H1 (cell line): ENCODE measurements around the gene PRELID2. TPM values are rescaled to one million over a fixed set of nuclear protein-coding genes. Genes with fewer than 3 reads are reported as not detected.

Source experiments
- CTCF ChIA-PET: fragments of 300-600 bp; sonication (Branson Sonifier 250); formaldehyde crosslinking; loops from one replicate; lab custom pipeline; 2021; ENCODE audit not compliant: partially characterized antibody; lab: Charles Lee
- POLR2A ChIA-PET: fragments of 300-600 bp; sonication (Branson Sonifier 250); formaldehyde crosslinking; loops from one replicate; lab custom pipeline; 2021; ENCODE audit warnings: inconsistent platforms; ENCODE audit not compliant: partially characterized antibody; lab: Charles Lee
- DNase-seq, 2 experiments: peaks; one replicate each; pipeline versions ENCODE4 v3.0.0 to v3.0.0-alpha.2; 2010 to 2022; ENCODE audit warnings: low spot score in 2 of 2, low read depth in 1 of 2, mixed read lengths in 1 of 2
- FAIRE-seq: peaks from 2 replicates; lab custom pipeline; 2011; peaks lifted over from hg19 to GRCh38; lab: Jason Lieb, UNC
- H2AFZ ChIP-seq: 2 replicates; pipeline ENCODE4 v1.8.1; 2012; ENCODE audit warnings: low read length, inconsistent platforms
- H2AK5ac ChIP-seq: 2 replicates; pipeline ENCODE4 v1.6.1; 2013; ENCODE audit warnings: low read depth, low read length
- H2BK120ac ChIP-seq: replicated peaks from 2 replicates; pipeline ENCODE3; 2013; ENCODE audit warnings: low read depth, low read length, inconsistent platforms
- H2BK12ac ChIP-seq: 2 replicates; pipeline ENCODE4 v1.6.1; 2013; ENCODE audit warnings: low read depth, low read length
- H2BK15ac ChIP-seq: 2 replicates; pipeline ENCODE4 v1.6.1; 2013; ENCODE audit warnings: low read length
- H2BK20ac ChIP-seq: 2 replicates; pipeline ENCODE4 v1.6.1; 2013; ENCODE audit warnings: low read length
- H2BK5ac ChIP-seq: 2 replicates; pipeline ENCODE4 v1.6.1; 2013; ENCODE audit warnings: low read depth, low read length
- H3K14ac ChIP-seq: 2 replicates; pipeline ENCODE4 v1.6.1; 2013; ENCODE audit warnings: inconsistent platforms; ENCODE audit not compliant: insufficient read length
- H3K18ac ChIP-seq: 2 replicates; pipeline ENCODE4 v1.6.1; 2013; ENCODE audit warnings: low read length; ENCODE audit errors: extremely low read depth
- H3K23ac ChIP-seq: 2 replicates; pipeline ENCODE4 v1.6.1; 2013; ENCODE audit warnings: inconsistent platforms; ENCODE audit not compliant: insufficient read length
- H3K23me2 ChIP-seq: 2 replicates; pipeline ENCODE4 v1.6.1; 2013; ENCODE audit warnings: low read depth, low read length
- H3K27ac ChIP-seq: 2 replicates; pipeline ENCODE4 v1.6.1; 2011; ENCODE audit warnings: low read depth, low read length, inconsistent platforms
- H3K27me3 ChIP-seq, 4 experiments: replicated peaks in 1 of 4; 1 replicate in 1 of 4; 2 replicates in 3 of 4; pipeline versions ENCODE4 v1.6.1 to v1.8.1; 2011 to 2013; ENCODE audit warnings: low read length in 3 of 4, mild to moderate bottlenecking in 3 of 4, inconsistent platforms in 2 of 4, mixed read lengths in 2 of 4, moderate library complexity in 1 of 4; ENCODE audit not compliant: control insufficient read depth in 3 of 4, insufficient read depth in 3 of 4; ENCODE audit errors: extremely low read depth in 1 of 4
- H3K36me3 ChIP-seq, 4 experiments: 2 replicates each; pipeline versions ENCODE4 v1.6.1 to v1.8.1; 2011 to 2013; ENCODE audit warnings: mild to moderate bottlenecking in 4 of 4, low read length in 3 of 4, moderate library complexity in 2 of 4, control low read depth in 1 of 4, inconsistent platforms in 1 of 4; ENCODE audit not compliant: insufficient read depth in 4 of 4, control insufficient read depth in 2 of 4
- H3K4ac ChIP-seq: replicated peaks from 2 replicates; pipeline ENCODE3; 2013; ENCODE audit warnings: low read length, low read depth, mixed read lengths, inconsistent platforms; ENCODE audit not compliant: insufficient read length
- H3K4me1 ChIP-seq, 4 experiments: replicated peaks in 1 of 4; 1 replicate in 1 of 4; 2 replicates in 3 of 4; pipeline versions ENCODE4 v1.6.1 to v1.8.1; 2011 to 2013; ENCODE audit warnings: low read length in 3 of 4, inconsistent platforms in 2 of 4, mixed read lengths in 1 of 4; ENCODE audit not compliant: insufficient read depth in 4 of 4, control insufficient read depth in 3 of 4
- H3K4me2 ChIP-seq, 2 experiments: 2 replicates each; pipeline versions ENCODE4 v1.6.1 to v1.8.1; 2011 to 2013; ENCODE audit warnings: low read depth in 2 of 2, low read length in 2 of 2, control low read depth in 1 of 2, inconsistent platforms in 1 of 2, mild to moderate bottlenecking in 1 of 2; ENCODE audit not compliant: insufficient read depth in 1 of 2
- H3K4me3 ChIP-seq, 4 experiments: fragments of 200-600, 300-600 bp in 1 of 4; sonication (generic), shearing (Covaris generic), sonication (Bioruptor Twin) in 1 of 4; 2 replicates each; pipeline versions ENCODE4 v1.5.1 to v1.8.1; 2011 to 2016; ENCODE audit warnings: low read length in 4 of 4, low read depth in 3 of 4, control low read depth in 2 of 4, inconsistent platforms in 2 of 4, mild to moderate bottlenecking in 2 of 4, mixed read lengths in 1 of 4, moderate library complexity in 1 of 4; ENCODE audit not compliant: insufficient read depth in 2 of 4; ENCODE audit errors: extremely low read depth in 1 of 4
- H3K56ac ChIP-seq: replicated peaks from 2 replicates; pipeline ENCODE3; 2013; ENCODE audit warnings: low read depth, mild to moderate bottlenecking, mixed read lengths, low read length, inconsistent platforms; ENCODE audit not compliant: insufficient read length
- H3K79me1 ChIP-seq: 2 replicates; pipeline ENCODE4 v1.6.1; 2013; ENCODE audit warnings: low read depth, low read length, control low read depth
- H3K79me2 ChIP-seq, 2 experiments: 2 replicates each; pipeline versions ENCODE4 v1.6.1 to v1.8.1; 2012 to 2013; ENCODE audit warnings: low read length in 2 of 2, mild to moderate bottlenecking in 2 of 2, inconsistent platforms in 1 of 2; ENCODE audit not compliant: insufficient read depth in 2 of 2, control insufficient read depth in 1 of 2
- H3K9ac ChIP-seq, 4 experiments: replicated peaks in 1 of 4; 1 replicate in 1 of 4; 2 replicates in 3 of 4; pipeline versions ENCODE4 v1.6.1 to v1.8.1; 2011 to 2013; ENCODE audit warnings: low read depth in 3 of 4, low read length in 3 of 4, control low read depth in 2 of 4, mild to moderate bottlenecking in 2 of 4, moderate library complexity in 2 of 4, inconsistent platforms in 1 of 4; ENCODE audit errors: extremely low read depth in 1 of 4
- H3K9me3 ChIP-seq, 2 experiments: 2 replicates each; pipeline versions ENCODE4 v1.6.1 to v1.8.1; 2012 to 2013; ENCODE audit warnings: mild to moderate bottlenecking in 2 of 2, moderate library complexity in 2 of 2, control low read depth in 1 of 2, inconsistent platforms in 1 of 2, low read depth in 1 of 2, low read length in 1 of 2, mixed read lengths in 1 of 2; ENCODE audit not compliant: insufficient read depth in 2 of 2
- H4K20me1 ChIP-seq, 2 experiments: replicated peaks in 1 of 2; 2 replicates each; pipeline versions ENCODE3 to v1.8.1; 2011 to 2013; ENCODE audit warnings: inconsistent platforms in 2 of 2, low read length in 2 of 2, mild to moderate bottlenecking in 1 of 2; ENCODE audit not compliant: insufficient read depth in 2 of 2, control insufficient read depth in 1 of 2
- H4K5ac ChIP-seq: 2 replicates; pipeline ENCODE4 v1.6.1; 2013; ENCODE audit warnings: low read length, low read depth, mixed read lengths, inconsistent platforms; ENCODE audit not compliant: insufficient read length
- H4K8ac ChIP-seq: 2 replicates; pipeline ENCODE4 v1.8.0; 2013; ENCODE audit warnings: mild to moderate bottlenecking, moderate library complexity, low read length, inconsistent platforms; ENCODE audit not compliant: insufficient read depth; ENCODE audit errors: extremely low read depth
- H4K91ac ChIP-seq: replicated peaks from 2 replicates; pipeline ENCODE3; 2013; ENCODE audit warnings: low read length, mixed read lengths, inconsistent platforms; ENCODE audit not compliant: insufficient read length
- BCL11A ChIP-seq, 2 experiments: IDR thresholded peaks; one replicate each; pipeline ENCODE4 v1.6.1; 2011; ENCODE audit warnings: low read depth in 2 of 2, low read length in 2 of 2, mild to moderate bottlenecking in 2 of 2
- GABPA ChIP-seq: IDR thresholded peaks from 2 replicates; pipeline ENCODE4 v1.6.1; 2011; ENCODE audit warnings: mild to moderate bottlenecking, low read length, moderate library complexity, borderline replicate concordance; ENCODE audit not compliant: insufficient read depth
- GTF2F1 ChIP-seq: IDR thresholded peaks from 2 replicates; pipeline ENCODE4 v1.6.1; 2012; ENCODE audit warnings: low read depth, low read length, improper control_type of control experiment, borderline replicate concordance
- JUN ChIP-seq: IDR thresholded peaks from 2 replicates; pipeline ENCODE4 v1.6.1; 2011; ENCODE audit warnings: low read depth, mild to moderate bottlenecking, improper control_type of control experiment, low read length
- NANOG ChIP-seq: IDR thresholded peaks from 2 replicates; pipeline ENCODE4 v1.6.1; 2011; ENCODE audit warnings: low read length, low read depth, mild to moderate bottlenecking, inconsistent platforms; ENCODE audit not compliant: insufficient read depth, poor library complexity, severe bottlenecking
- NRF1 ChIP-seq: IDR thresholded peaks from 2 replicates; pipeline ENCODE4 v1.6.1; 2011; ENCODE audit warnings: mild to moderate bottlenecking, low read depth, low read length, improper control_type of control experiment
- POLR2AphosphoS5 ChIP-seq: IDR thresholded peaks from 2 replicates; pipeline ENCODE4 v1.6.1; 2011; ENCODE audit warnings: low read depth, low read length
- RFX5 ChIP-seq: IDR thresholded peaks from 2 replicates; pipeline ENCODE4 v1.6.1; 2011; ENCODE audit warnings: low read depth, low read length, improper control_type of control experiment, borderline replicate concordance
- WGBS, 2 experiments: shearing (Covaris generic) in 1 of 2; methylation state at CpG; one replicate each; pipeline versions ENCODE4 v1.1.6 to v1.1.7; 2013 to 2015; ENCODE audit warnings: low lambda C conversion rate in 2 of 2, mixed read lengths in 2 of 2, inconsistent platforms in 1 of 2, low coverage in 1 of 2, missing lambda C conversion rate in 1 of 2; ENCODE audit not compliant: insufficient replicate concordance in 2 of 2, insufficient coverage in 1 of 2, insufficient read length in 1 of 2; ENCODE audit errors: extremely low coverage in 1 of 2, missing lambda C conversion rate in 1 of 2; 5-methylcytosine and 5-hydroxymethylcytosine counted together
- long read RNA-seq, 2 experiments: library from RNA in 1 of 2; library from capped mRNA in 1 of 2; stranded (forward); transcript quantifications; one replicate each; pipeline ENCODE4 v2.0.0, GENCODE V29; 2021; ENCODE audit warnings: inconsistent platforms in 1 of 2
- polyA minus RNA-seq, 3 experiments: library from RNA; depleted of rRNA, polyadenylated mRNA; stranded (reverse); fragments of >200 nt; gene quantifications; 1 replicate in 2 of 3; 2 replicates in 1 of 3; pipeline ENCODE4 v1.2.3, GENCODE V29; 2011
- polyA plus RNA-seq, 7 experiments: library from polyadenylated mRNA; depleted of rRNA in 3 of 7; stranded (reverse) in 5 of 7; unstranded in 2 of 7; fragments of >200 nt in 5 of 7; fragments of 200-250 nt in 2 of 7; gene quantifications; 1 replicate in 5 of 7; 2 replicates in 1 of 7; 4 replicates in 1 of 7; pipeline versions ENCODE4 v1.2.1 to v1.2.3, GENCODE V29; 2011 to 2013; ENCODE audit warnings: missing spikeins in 2 of 7, mixed read lengths in 2 of 7
- total RNA-seq: library from RNA; stranded (reverse); fragmentation: NEBNext Ultra II Directional; extraction: Animal tissue kit (Norgen Biotek cat#: 25700); gene quantifications from 2 replicates; pipeline ENCODE4 v1.2.1, GENCODE V29; 2021

Gene PRELID2
- total RNA-seq (7.5 and 7.8 TPM in 2 replicates), polyA plus RNA-seq (2011; rRNA removed) (2.1 and 2.2 TPM in 2 replicates), polyA minus RNA-seq (2011; rRNA and poly(A)+ RNA removed) (16.3 and 17.9 TPM in 2 replicates)
- polyA plus RNA-seq (2011; cell fraction: cytosol; rRNA removed), result 4.0 TPM
- 5.9 TPM for polyA plus RNA-seq (2011; cell fraction: nucleus; rRNA removed)
- polyA plus RNA-seq (2012, experiment 1 of 2), result 3.6 to 6.1 TPM (median 4.7 TPM) in 4 replicates
- polyA plus RNA-seq (2012, experiment 2 of 2), result 1.1 TPM
- polyA plus RNA-seq (2013, experiment 1 of 2), result 7.0 TPM
- 6.1 TPM for polyA plus RNA-seq (2013, experiment 2 of 2)
- 9.2 TPM for polyA minus RNA-seq (2011; cell fraction: cytosol; rRNA and poly(A)+ RNA removed)
- 65.6 TPM for polyA minus RNA-seq (2011; cell fraction: nucleus; rRNA and poly(A)+ RNA removed)
- long read RNA-seq, experiment 1, partial matches to known transcripts, result 0 of 3 reads
- long read RNA-seq, experiment 1, other reads (novel, unspliced or antisense), result 2 of 3 reads
- long read RNA-seq, experiment 2, result 0 reads

DNA sequence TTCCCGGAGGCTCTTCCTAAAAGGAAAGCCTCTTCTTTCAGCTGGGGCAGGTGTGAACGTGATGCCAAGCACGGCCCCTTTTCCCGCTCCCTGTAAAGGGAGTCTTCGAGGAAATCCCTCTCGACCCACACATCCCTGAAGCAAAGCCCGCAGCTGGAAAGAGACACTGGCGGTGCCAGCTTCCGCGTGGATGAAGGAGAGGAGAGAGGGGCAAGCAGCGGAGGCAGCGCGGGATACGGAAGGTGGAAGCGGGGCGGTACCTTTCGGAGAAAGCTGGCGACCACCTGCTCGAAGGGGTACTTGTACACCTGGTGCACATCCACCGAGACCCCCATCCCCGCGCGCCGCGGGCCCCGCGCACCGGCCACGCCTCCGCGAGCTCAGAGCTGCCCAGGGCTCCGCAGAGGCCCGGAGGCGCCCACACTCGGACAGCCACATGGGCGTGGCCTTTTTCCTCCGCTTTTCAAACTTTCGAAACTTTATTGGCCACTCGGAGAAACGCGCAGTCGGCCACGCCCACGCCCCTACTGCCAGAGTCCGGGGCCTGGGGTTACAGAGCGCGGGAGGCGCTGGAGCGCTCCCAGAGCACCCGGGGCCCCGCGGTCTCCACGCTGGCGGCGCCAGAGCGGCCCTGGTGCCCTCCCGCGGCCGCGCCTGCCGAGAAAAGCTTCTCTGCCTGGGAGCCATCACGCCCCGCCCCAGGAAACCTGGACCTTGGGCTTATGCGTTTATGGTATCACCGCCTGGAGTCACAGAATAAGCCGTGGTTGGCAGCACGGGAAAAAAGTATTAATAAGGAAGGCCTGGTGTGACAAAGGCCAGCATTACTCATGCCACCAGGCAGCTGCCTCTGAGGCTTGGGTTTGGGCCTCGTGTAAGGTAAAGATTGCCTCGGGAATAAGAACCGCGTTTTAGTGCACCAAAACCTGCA lies at the start of gene PRELID2:
Gene PRELID2, minus strand, starts transcription at position 426 of the 931 bp plus-strand sequence. Its CDS starts 91 bp downstream, at position 335.
- H2AK5ac ChIP-seq, result no peak within 1 kb of the TSS
- peak; percentile 47 to 91 for DNase-seq
- no peak within 1 kb of the TSS for H2BK15ac ChIP-seq
- peak within 1 kb of the TSS; percentile 9; the same call in 1 of the 2 replicates for H3K18ac ChIP-seq
- H2BK120ac ChIP-seq, result no peak within 1 kb of the TSS
- no peak within 1 kb of the TSS for H3K23ac ChIP-seq
- H4K8ac ChIP-seq, result peak within 1 kb of the TSS; percentile 73; the same call in 1 of the 2 replicates
- peaks cover 11% of the 10 kb centered on the region; the same call in 1 of the 2 replicates for H3K23me2 ChIP-seq
- POLR2A ChIA-PET, result interaction anchor here (0.6 to 1.4 kb wide), 5 partner anchors 9 to 1631 kb away, joined by 3 to 5 read pairs (median 3); partner anchors contain the start of gene SH3RF2
- H3K27ac ChIP-seq, result no peak within 1 kb of the TSS
- CTCF ChIA-PET, result interaction anchor here (0.5 to 2.6 kb wide), 17 partner anchors 8 to 332 kb away, joined by 3 to 13 read pairs (median 4); no protein-coding TSS in a partner anchor
- H3K27me3 ChIP-seq, result peaks cover 0 to 18% (median 16%) of the 10 kb centered on the region in 4 experiments; a peak in 6 of 7 replicates
- no peaks in the 10 kb centered on the region for H3K9me3 ChIP-seq
- no peak within 1 kb of the TSS; the same call in 1 of the 2 replicates for H2BK12ac ChIP-seq
- no peak within 1 kb of the TSS for H3K14ac ChIP-seq
- H3K79me1 ChIP-seq, result no peaks in the 10 kb centered on the region
- no peaks in the 10 kb centered on the region for H4K20me1 ChIP-seq
- H3K36me3 ChIP-seq, result no peaks in the 10 kb centered on the region
- H3K4ac ChIP-seq, result peak within 1 kb of the TSS; percentile 51
- H4K91ac ChIP-seq, result no peak within 1 kb of the TSS
- H3K4me2 ChIP-seq, result peak within 1 kb of the TSS; percentile 77 to 79
- FAIRE-seq, result no peak
- H3K56ac ChIP-seq, result no peak within 1 kb of the TSS
- no peak within 1 kb of the TSS for H4K5ac ChIP-seq
- H2AFZ ChIP-seq, result peak within 1 kb of the TSS; percentile 81
- no peak within 1 kb of the TSS for H2BK5ac ChIP-seq
- no peaks in the 10 kb centered on the region for H3K79me2 ChIP-seq
- WGBS, 2 experiments, result 6% methylated on average over 42 of the region's 71 CpGs; no CpG with 5 or more reads in 1 of the 2 experiments
- no peak within 1 kb of the TSS for H2BK20ac ChIP-seq
- H3K9ac ChIP-seq, result peak within 1 kb of the TSS in 3 of 4 experiments; percentile 42 to 45 (median 45); a peak in 6 of 7 replicates
- peaks cover 2 to 6% (median 4%) of the 10 kb centered on the region in 4 experiments; a peak in 4 of 7 replicates for H3K4me1 ChIP-seq
- H3K4me3 ChIP-seq, result peak within 1 kb of the TSS; percentile 56 to 66 (median 62)
- TF ChIP-seq RFX5 (no peak), NANOG (no peak), BCL11A (IDR thresholded peaks at IDR 0.05; ENCODE audit: low read depth in 2 of 2, low read length in 2 of 2) (no peak), JUN (no peak), NRF1 (no peak), GABPA (no peak), POLR2AphosphoS5 (no peak), GTF2F1 (no peak)
